ENCODE data around the gene DNAH17. TPM values are rescaled to one million over a fixed set of nuclear protein-coding genes. Genes with fewer than 3 reads are reported as not detected.
A peak's percentile ranks its signal among the peaks of the same experiment; 100 is the strongest.

Gene DNAH17
- polyA plus RNA-seq, 1 of the 3 experiments (the other 2 are of a cell fraction), result not detected

DNA sequence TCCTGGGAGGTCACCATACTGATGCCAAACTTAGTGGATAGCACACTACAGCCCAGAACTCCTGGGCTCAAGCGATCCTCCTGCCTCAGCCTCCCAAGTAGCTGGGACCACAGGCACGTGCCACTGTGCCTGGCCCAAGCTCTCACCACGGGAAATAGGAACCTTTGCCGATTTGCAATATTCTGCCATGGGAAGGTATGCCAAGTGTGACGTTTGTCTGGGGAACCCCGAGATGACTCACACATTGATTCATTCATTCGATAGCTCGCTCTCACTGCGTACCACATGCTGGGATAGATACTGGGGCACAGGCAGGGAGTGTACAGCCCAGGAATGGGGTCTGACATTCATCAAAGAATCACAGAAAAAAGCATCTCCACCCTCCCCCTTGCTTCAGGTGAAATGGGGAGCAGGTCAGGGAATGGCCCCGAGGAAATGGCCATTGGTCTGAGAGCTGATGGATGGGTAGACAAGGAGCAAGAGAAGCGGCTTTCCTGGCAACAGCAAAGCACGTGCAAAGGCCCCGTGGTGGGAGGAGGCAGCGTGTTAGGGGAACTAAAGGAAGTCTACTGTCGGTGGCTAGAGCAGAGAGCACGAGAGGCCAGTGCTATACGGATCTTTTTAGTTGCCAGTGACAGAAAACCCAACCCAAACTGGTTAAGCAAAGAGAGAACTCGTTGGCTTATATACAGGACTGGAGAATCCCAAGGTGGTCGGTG, 44.1 kb downstream of the DNAH17 start:
- Histone ChIP-seq H4K20me1 (ENCODE audit: insufficient read depth) (no peaks in the 10 kb centered on the region), H3F3A (replicated peaks; ENCODE audit: insufficient read depth) (no peaks in the 10 kb centered on the region), H3K79me2 (ENCODE audit: insufficient read depth) (no peaks in the 10 kb centered on the region), H3K4me3 (ENCODE audit: low read depth in 2 of 2, low read length in 1 of 2) (no peak overlapping the region), H3K4me1 (ENCODE audit: control insufficient read depth in 1 of 2, insufficient read depth in 2 of 2, low read depth in 1 of 2, low read length in 1 of 2) (peaks cover 0 to 14% of the 10 kb centered on the region in 2 experiments; a peak in 1 of 4 replicates), H3K27ac (ENCODE audit: low read depth in 2 of 2, low read length in 1 of 2) (no peak overlapping the region), H3K9me2 (no peaks in the 10 kb centered on the region), H3K9me3 (no peaks in the 10 kb centered on the region), H2AFZ (ENCODE audit: low read depth) (no peak overlapping the region), H3K27me3 (ENCODE audit: insufficient read depth) (no peaks in the 10 kb centered on the region), H3K4me2 (no peak overlapping the region), H3K9ac (no peak overlapping the region), H3K36me3 (replicated peaks in 1 of 2; ENCODE audit: control insufficient read depth in 1 of 2, insufficient read depth in 2 of 2, low read length in 1 of 2) (no peaks in the 10 kb centered on the region)
- WGBS (ENCODE audit: low lambda C conversion rate), result 65% methylated on average over 19 of the region's 19 CpGs
- no peak for DNase-seq
- ChIA-PET CTCF (interaction anchor here (1.1 kb wide), 1 partner anchor 36 kb away, joined by 3 read pairs; no protein-coding TSS in a partner anchor), POLR2A (no interaction called here)
- peak; percentile 69 for TF ChIP-seq NFIC (IDR thresholded peaks at IDR 0.05; ENCODE audit: borderline replicate concordance)
- peak; percentile 50 for TF ChIP-seq TCF12 (IDR thresholded peaks at IDR 0.05)
- TF ChIP-seq FOSL2 (IDR thresholded peaks at IDR 0.05; ENCODE audit: borderline replicate concordance, low read depth), result peak; percentile 89
- TF ChIP-seq, protein P1, sequence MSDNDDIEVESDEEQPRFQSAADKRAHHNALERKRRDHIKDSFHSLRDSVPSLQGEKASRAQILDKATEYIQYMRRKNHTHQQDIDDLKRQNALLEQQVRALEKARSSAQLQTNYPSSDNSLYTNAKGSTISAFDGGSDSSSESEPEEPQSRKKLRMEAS (IDR thresholded peaks at IDR 0.05; ENCODE audit: low read depth), result peak; percentile 50
- TF ChIP-seq, protein P2, sequence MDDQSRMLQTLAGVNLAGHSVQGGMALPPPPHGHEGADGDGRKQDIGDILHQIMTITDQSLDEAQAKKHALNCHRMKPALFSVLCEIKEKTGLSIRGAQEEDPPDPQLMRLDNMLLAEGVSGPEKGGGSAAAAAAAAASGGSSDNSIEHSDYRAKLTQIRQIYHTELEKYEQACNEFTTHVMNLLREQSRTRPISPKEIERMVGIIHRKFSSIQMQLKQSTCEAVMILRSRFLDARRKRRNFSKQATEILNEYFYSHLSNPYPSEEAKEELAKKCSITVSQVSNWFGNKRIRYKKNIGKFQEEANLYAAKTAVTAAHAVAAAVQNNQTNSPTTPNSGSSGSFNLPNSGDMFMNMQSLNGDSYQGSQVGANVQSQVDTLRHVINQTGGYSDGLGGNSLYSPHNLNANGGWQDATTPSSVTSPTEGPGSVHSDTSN (IDR thresholded peaks at IDR 0.05), result 0 out of 2 replicates have a peak, but pooled peaks have one; percentile 17
- no peak for TF ChIP-seq NRF1 (IDR thresholded peaks at IDR 0.05; ENCODE audit: low read depth, low read length)
- no peak for TF ChIP-seq CHD2 (IDR thresholded peaks at IDR 0.05; ENCODE audit: low read length, partially characterized antibody)
- peak; percentile 84 for TF ChIP-seq JUND (IDR thresholded peaks at IDR 0.05)
- TF ChIP-seq RXRA (IDR thresholded peaks at IDR 0.05; ENCODE audit: borderline replicate concordance, low read depth), result no peak
- TF ChIP-seq SMC3 (IDR thresholded peaks at IDR 0.05; ENCODE audit: low read depth, low read length), result no peak

DNA sequence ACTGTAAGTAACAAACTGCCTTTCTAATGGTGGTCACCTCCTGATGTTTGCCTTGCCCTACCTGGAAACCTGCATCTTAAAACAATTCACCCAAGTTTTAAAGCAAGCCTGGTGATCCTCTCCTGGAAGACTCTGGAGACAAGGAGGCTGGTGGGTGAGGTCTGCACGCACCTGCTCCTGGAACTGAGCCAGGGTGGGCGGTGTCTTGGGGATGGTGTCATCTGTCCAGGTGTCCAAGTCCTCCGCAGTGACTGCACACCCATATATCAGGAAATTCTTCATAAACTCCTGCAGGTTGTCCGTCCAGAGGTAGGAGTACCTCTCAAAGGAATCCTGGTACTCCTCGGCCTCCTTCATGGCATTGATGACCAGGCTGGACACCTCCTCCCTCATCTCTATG, 44.9 kb downstream of the DNAH17 start:
- CTCF ChIA-PET, result interaction anchor here (1.0 to 1.1 kb wide), 2 partner anchors 14 to 35 kb away, joined by 3 read pairs; no protein-coding TSS in a partner anchor
- H4K20me1 ChIP-seq (ENCODE audit: insufficient read depth), result no peaks in the 10 kb centered on the region
- TF ChIP-seq NFIC (IDR thresholded peaks at IDR 0.05; ENCODE audit: borderline replicate concordance) (no peak), CHD2 (IDR thresholded peaks at IDR 0.05; ENCODE audit: low read length, partially characterized antibody) (no peak), RXRA (IDR thresholded peaks at IDR 0.05; ENCODE audit: borderline replicate concordance, low read depth) (no peak), MXI1 (IDR thresholded peaks at IDR 0.05; ENCODE audit: low read depth, low read length) (no peak), TAF1 (IDR thresholded peaks at IDR 0.05; ENCODE audit: borderline replicate concordance, low read depth, low read length) (no peak), YY1 (IDR thresholded peaks at IDR 0.05; ENCODE audit: low read depth) (no peak), JUND (IDR thresholded peaks at IDR 0.05) (no peak), EZH2phosphoT487 (IDR thresholded peaks at IDR 0.05; ENCODE audit: borderline replicate concordance, low read depth) (no peak), ELF1 (IDR thresholded peaks at IDR 0.05) (no peak), EP300 (IDR thresholded peaks at IDR 0.05; ENCODE audit: borderline replicate concordance in 1 of 2, low read depth in 1 of 2, low read length in 1 of 2) (no peak), NRF1 (IDR thresholded peaks at IDR 0.05; ENCODE audit: low read depth, low read length) (no peak), GATA2 (CRISPR knock-in tag; IDR thresholded peaks at IDR 0.05) (no peak)
- TF ChIP-seq, protein P3, sequence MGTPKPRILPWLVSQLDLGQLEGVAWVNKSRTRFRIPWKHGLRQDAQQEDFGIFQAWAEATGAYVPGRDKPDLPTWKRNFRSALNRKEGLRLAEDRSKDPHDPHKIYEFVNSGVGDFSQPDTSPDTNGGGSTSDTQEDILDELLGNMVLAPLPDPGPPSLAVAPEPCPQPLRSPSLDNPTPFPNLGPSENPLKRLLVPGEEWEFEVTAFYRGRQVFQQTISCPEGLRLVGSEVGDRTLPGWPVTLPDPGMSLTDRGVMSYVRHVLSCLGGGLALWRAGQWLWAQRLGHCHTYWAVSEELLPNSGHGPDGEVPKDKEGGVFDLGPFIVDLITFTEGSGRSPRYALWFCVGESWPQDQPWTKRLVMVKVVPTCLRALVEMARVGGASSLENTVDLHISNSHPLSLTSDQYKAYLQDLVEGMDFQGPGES (IDR thresholded peaks at IDR 0.05; ENCODE audit: low read depth, low read length), result no peak
- TF ChIP-seq, protein P4, sequence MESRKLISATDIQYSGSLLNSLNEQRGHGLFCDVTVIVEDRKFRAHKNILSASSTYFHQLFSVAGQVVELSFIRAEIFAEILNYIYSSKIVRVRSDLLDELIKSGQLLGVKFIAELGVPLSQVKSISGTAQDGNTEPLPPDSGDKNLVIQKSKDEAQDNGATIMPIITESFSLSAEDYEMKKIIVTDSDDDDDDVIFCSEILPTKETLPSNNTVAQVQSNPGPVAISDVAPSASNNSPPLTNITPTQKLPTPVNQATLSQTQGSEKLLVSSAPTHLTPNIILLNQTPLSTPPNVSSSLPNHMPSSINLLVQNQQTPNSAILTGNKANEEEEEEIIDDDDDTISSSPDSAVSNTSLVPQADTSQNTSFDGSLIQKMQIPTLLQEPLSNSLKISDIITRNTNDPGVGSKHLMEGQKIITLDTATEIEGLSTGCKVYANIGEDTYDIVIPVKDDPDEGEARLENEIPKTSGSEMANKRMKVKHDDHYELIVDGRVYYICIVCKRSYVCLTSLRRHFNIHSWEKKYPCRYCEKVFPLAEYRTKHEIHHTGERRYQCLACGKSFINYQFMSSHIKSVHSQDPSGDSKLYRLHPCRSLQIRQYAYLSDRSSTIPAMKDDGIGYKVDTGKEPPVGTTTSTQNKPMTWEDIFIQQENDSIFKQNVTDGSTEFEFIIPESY (IDR thresholded peaks at IDR 0.05; ENCODE audit: borderline replicate concordance, low read depth), result no peak
- TF ChIP-seq, protein P5, sequence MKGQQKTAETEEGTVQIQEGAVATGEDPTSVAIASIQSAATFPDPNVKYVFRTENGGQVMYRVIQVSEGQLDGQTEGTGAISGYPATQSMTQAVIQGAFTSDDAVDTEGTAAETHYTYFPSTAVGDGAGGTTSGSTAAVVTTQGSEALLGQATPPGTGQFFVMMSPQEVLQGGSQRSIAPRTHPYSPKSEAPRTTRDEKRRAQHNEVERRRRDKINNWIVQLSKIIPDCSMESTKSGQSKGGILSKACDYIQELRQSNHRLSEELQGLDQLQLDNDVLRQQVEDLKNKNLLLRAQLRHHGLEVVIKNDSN (IDR thresholded peaks at IDR 0.05; ENCODE audit: borderline replicate concordance, low read depth), result no peak
- TF ChIP-seq, protein P1 (IDR thresholded peaks at IDR 0.05; ENCODE audit: low read depth), result no peak
- no peaks in the 10 kb centered on the region for H3K27me3 ChIP-seq (ENCODE audit: insufficient read depth)
- H3K9me2 ChIP-seq, result no peaks in the 10 kb centered on the region
- H3K27ac ChIP-seq (ENCODE audit: low read depth in 2 of 2, low read length in 1 of 2), result no peak overlapping the region
- H3K79me2 ChIP-seq (ENCODE audit: insufficient read depth), result no peaks in the 10 kb centered on the region
- no peaks in the 10 kb centered on the region for H3K36me3 ChIP-seq (replicated peaks in 1 of 2; ENCODE audit: control insufficient read depth in 1 of 2, insufficient read depth in 2 of 2, low read length in 1 of 2)
- no peak overlapping the region for H3K4me2 ChIP-seq
- H3K4me1 ChIP-seq (ENCODE audit: control insufficient read depth in 1 of 2, insufficient read depth in 2 of 2, low read depth in 1 of 2, low read length in 1 of 2), result peaks cover 0 to 14% of the 10 kb centered on the region in 2 experiments; a peak in 1 of 4 replicates
- no peak overlapping the region for H2AFZ ChIP-seq (ENCODE audit: low read depth)
- H3K4me3 ChIP-seq (ENCODE audit: low read depth in 2 of 2, low read length in 1 of 2), result no peak overlapping the region
- no peak for DNase-seq
- H3K9ac ChIP-seq, result no peak overlapping the region
- 82% methylated on average over 5 of the region's 5 CpGs for WGBS (ENCODE audit: low lambda C conversion rate)
- POLR2A ChIA-PET, result no interaction called here
- no peaks in the 10 kb centered on the region for H3F3A ChIP-seq (replicated peaks; ENCODE audit: insufficient read depth)
- no peaks in the 10 kb centered on the region for H3K9me3 ChIP-seq

All from SK-N-SH (cell line).